Psoas muscle (tissue), 8 donors: Measurements from ENCODE around the gene TTLL12. TPM values are rescaled to one million over a fixed set of nuclear protein-coding genes. Genes with fewer than 3 reads are reported as not detected.
A peak's percentile ranks its signal among the peaks of the same experiment; 100 is the strongest.

Experiments
- ATAC-seq, 4 donors: fragments of 200-7000 bp; cut with Tn5 transposase; one replicate each; pipeline ENCODE4 v1.9.1; 2020; ENCODE audit warnings: moderate library complexity in 3 of 4, mild to moderate bottlenecking in 2 of 4
- DNase-seq, 2 donors: peaks; one replicate each; pipeline ENCODE4 v3.0.0-alpha.2; 2020
- H3K27ac ChIP-seq: fragments of 200-600 bp; one replicate; pipeline ENCODE4 v1.8.0; 2022
- H3K27me3 ChIP-seq, 3 donors: fragments of 200-600 bp in 1 of 3; one replicate each; pipeline versions ENCODE4 v1.6.1 to v1.8.0; 2013 to 2022; ENCODE audit warnings: low read length in 2 of 3, mild to moderate bottlenecking in 2 of 3, moderate library complexity in 1 of 3; ENCODE audit not compliant: insufficient read depth in 3 of 3
- H3K36me3 ChIP-seq, 2 donors: fragments of 200-600 bp in 1 of 2; one replicate each; pipeline versions ENCODE4 v1.6.1 to v1.8.0; 2013 to 2022; ENCODE audit warnings: low read depth in 1 of 2, mild to moderate bottlenecking in 1 of 2, moderate library complexity in 1 of 2; ENCODE audit not compliant: insufficient read depth in 1 of 2
- H3K4me1 ChIP-seq: fragments of 200-600 bp; one replicate; pipeline ENCODE4 v1.8.0; 2022
- H3K4me3 ChIP-seq: fragments of 200-600 bp; one replicate; pipeline ENCODE4 v1.8.0; 2022; ENCODE audit warnings: mild to moderate bottlenecking
- H3K9me3 ChIP-seq: fragments of 200-600 bp; one replicate; pipeline ENCODE4 v1.8.0; 2022
- CTCF ChIP-seq: fragments of 200-600 bp; IDR thresholded peaks from one replicate; pipeline ENCODE4 v1.8.0; 2022; ENCODE audit warnings: antibody characterized with exemption
- WGBS, 3 donors: extraction: QIAGEN DNeasy Blood & Tissue Kit; methylation state at CpG; one replicate each; pipeline versions ENCODE4 v1.1.6 to v1.1.7; 2013; 5-methylcytosine and 5-hydroxymethylcytosine counted together
- intact Hi-C, 2 donors: fragments of 100-400 bp; cut with DNase I; formaldehyde crosslinking; loops; one replicate each; pipeline versions ENCODE4 v1.11.0 to v1.14.2; 2022
- polyA plus RNA-seq, 3 donors: library from polyadenylated mRNA; stranded (reverse); fragments of 200-250 nt; gene quantifications; one replicate each; pipeline ENCODE4 v1.2.3, GENCODE V29; 2013
- total RNA-seq, 4 donors: library from RNA; stranded (reverse); fragmentation: NEBNext Ultra II Directional in 2 of 4; extraction: Animal tissue kit (Norgen Biotek cat#: 25700) in 2 of 4; gene quantifications; one replicate each; pipeline versions ENCODE4 v1.2.1 to v1.2.4, GENCODE V29; 2021 to 2023
- donor health status: healthy with polysubstance abuse.
- donor health status: DM: no; HTN: no; CAD: no; lungs with moderate emphysema.
- donor health status: Bipolar disorder and iron deficiency.
- donor health status: healthy.
- donor health status: DM: yes; HTN: yes; CAD: no.
- donor health status: DM: no; HTN: no; CAD: no.
- donor health status: DM: no; HTN: no; CAD: no.
- donor health status: DM: yes; HTN: yes; CAD: no.

Gene TTLL12
- total and polyA plus RNA-seq, 7 donors: 9.9 to 20.7 (median 13.7) TPM

GRCh38 chr22:43232445-43232844, 45.5 kb upstream of the TTLL12 start:
- H3K9me3 ChIP-seq: no peaks in the 10 kb centered on the region
- no peak overlapping the region for H3K27ac ChIP-seq
- H3K27me3 ChIP-seq: peaks cover 0 to 22% (median 12%) of the 10 kb centered on the region in 3 donors
- WGBS, 3 donors: 81 to 87% (median 83%) methylated on average over 8 of the region's 8 CpGs
- intact Hi-C loops: loop anchor here in 1 of 2 donors (5.0 kb wide), 1 partner anchor 155 kb away; no protein-coding TSS in a partner anchor
- ATAC-seq (no peak), DNase-seq (no peak)
- no peak for TF ChIP-seq CTCF
- no peak overlapping the region for H3K4me3 ChIP-seq
- H3K36me3 ChIP-seq: no peaks in the 10 kb centered on the region
- H3K4me1 ChIP-seq: no peaks in the 10 kb centered on the region

- Histone ChIP-seq H3K4me3 (no peak overlapping the region), H3K36me3 (no peaks in the 10 kb centered on the region), H3K27ac (no peak overlapping the region), H3K9me3 (no peaks in the 10 kb centered on the region), H3K27me3 (peaks cover 0 to 19% (median 16%) of the 10 kb centered on the region in 3 donors), H3K4me1 (no peaks in the 10 kb centered on the region)
- TF ChIP-seq CTCF: no peak
- no peak for DNase-seq
- WGBS, 3 donors: 63 to 76% (median 67%) methylated on average over 14 to 15 of the region's 15 CpGs
- intact Hi-C loops: loop anchor here (1.0 to 5.0 kb wide), 3 partner anchors 115 to 156 kb away; no protein-coding TSS in a partner anchor
- ATAC-seq: no peak
These were observed 44.7 kb upstream of the TTLL12 start for GRCh38 chr22:43231724-43232034.

GRCh38 chr22:43230971-43231723, 44.2 kb upstream of the TTLL12 start:
- DNase-seq (peak in 1 of 2 donors; percentile 66), ATAC-seq (peak in 3 of 4 donors; percentile 36 to 61 (median 49))
- no peak overlapping the region for H3K27ac ChIP-seq
- H3K27me3 ChIP-seq: peaks cover 0 to 16% (median 16%) of the 10 kb centered on the region in 3 donors
- H3K4me3 ChIP-seq: no peak overlapping the region
- WGBS, 3 donors: 15 to 18% (median 15%) methylated on average over 19 to 23 of the region's 23 CpGs
- H3K36me3 ChIP-seq: no peaks in the 10 kb centered on the region
- peak; percentile 79 for TF ChIP-seq CTCF
- no peaks in the 10 kb centered on the region for H3K9me3 ChIP-seq
- intact Hi-C loops: loop anchor here (1.0 to 5.0 kb wide), 3 partner anchors 116 to 156 kb away; no protein-coding TSS in a partner anchor
- H3K4me1 ChIP-seq: no peaks in the 10 kb centered on the region

- H3K27me3 ChIP-seq: peaks cover 0 to 14% (median 14%) of the 10 kb centered on the region in 3 donors
- no peak for ATAC-seq
- TF ChIP-seq CTCF: no peak
- 65 to 68% (median 67%) methylated on average over 9 of the region's 9 CpGs for WGBS, 3 donors
- no peaks in the 10 kb centered on the region for H3K4me1 ChIP-seq
- intact Hi-C loops: loop anchor here (2.0 to 5.0 kb wide), 2 partner anchors 116 to 157 kb away; no protein-coding TSS in a partner anchor
- no peaks in the 10 kb centered on the region for H3K36me3 ChIP-seq
- H3K9me3 ChIP-seq: no peaks in the 10 kb centered on the region
- H3K27ac ChIP-seq: no peak overlapping the region
- H3K4me3 ChIP-seq: no peak overlapping the region
- DNase-seq: no peak
These were observed 43.6 kb upstream of the TTLL12 start for GRCh38 chr22:43230571-43230970.
